ENCODE results near the gene TMEM201.
A peak's percentile ranks its signal among the peaks of the same experiment; 100 is the strongest.
"Not testable (repeated sequence)": the region's sequence is repeated elsewhere in the genome, so short reads cannot be mapped to it uniquely, and the experiment has no call there.

The TMEM201 gene

DNA sequence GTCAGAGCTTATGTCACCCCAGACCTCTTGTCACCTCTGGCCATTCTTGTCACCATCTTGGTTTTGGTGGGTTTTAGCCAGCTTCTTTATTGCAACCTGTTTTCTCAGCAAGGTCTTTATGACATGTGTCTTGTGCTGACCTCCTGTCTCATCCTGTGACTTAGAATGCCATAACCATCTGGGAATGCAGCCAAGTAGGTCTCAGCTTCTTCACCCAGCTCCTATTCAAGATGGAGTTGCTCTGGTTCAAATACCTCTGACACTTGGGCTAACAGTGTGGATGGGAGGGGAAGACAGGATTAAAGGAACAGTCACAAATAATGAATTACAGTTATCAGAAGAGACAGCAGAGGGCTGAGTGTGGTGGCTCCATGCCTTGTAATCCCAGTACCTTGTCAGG is 32.3 kb downstream of the TMEM201 start:
- DNase-seq (ENCODE audit: low read depth in 2 of 2), result no peak

DNA sequence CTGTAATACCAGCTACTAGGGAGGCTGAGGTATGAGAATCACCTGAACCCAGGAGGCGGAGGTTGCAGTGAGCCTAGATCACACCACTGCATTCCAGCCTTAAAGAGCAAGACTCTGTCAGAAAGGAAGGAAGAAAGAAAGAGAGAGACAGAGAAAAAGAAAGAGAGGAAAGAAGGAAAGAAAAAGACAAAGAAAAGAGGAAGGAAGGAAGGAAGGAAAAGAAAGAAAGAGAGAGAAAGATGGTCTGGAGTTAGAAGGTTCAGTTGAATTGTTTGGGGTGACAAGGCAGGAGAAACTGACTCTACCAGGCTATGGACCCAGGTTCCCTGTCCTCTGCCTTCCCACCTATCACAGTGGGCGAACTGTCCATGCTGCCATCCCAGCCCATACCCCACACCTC is 35.4 kb downstream of the TMEM201 start:
- no peak for DNase-seq (ENCODE audit: low read depth in 2 of 2)

DNA sequence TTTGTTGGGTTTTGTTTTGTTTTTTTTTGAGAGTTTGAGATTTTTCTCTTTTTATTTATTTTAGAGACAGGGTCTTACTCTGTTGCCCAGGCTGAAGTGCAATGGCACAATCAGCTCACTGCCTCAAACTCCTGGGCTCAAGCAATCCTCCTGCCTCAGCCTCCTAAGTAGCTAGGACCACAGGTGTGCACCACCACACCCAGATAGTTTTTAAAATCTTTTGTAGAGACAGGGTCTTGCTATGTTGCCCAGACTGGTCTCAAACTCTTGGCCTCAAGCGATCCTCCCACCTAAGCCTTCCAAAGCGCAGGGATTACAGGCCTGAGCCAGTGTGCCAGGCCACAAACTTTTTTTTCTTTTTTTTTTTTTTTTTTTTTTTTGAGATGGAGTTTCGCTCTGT is 36.3 kb downstream of the TMEM201 start:
- DNase-seq (ENCODE audit: low read depth in 2 of 2), result not testable (repeated sequence)

DNA sequence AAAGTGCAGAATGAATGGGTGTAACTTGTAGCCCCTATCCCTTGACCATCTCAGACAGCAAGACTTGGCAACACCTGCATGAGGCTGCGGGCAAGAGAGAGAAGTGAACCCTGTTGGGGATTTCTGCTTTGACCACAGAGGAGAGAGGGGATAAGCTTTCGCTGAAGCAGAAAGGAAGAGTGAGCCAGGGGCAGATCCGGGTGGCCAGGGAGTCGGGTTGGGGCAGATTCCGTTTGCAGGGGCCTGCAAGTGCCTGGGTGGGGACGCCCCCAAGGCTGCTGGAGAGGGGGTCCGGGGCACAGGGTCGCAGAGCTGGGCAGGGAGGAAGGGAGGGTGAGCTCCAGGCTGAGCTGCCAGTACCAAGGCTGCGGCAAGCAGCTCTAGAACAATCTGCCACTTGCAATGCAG is 37.5 kb downstream of the TMEM201 start:
- no peak for DNase-seq (ENCODE audit: low read depth in 2 of 2)

DNA sequence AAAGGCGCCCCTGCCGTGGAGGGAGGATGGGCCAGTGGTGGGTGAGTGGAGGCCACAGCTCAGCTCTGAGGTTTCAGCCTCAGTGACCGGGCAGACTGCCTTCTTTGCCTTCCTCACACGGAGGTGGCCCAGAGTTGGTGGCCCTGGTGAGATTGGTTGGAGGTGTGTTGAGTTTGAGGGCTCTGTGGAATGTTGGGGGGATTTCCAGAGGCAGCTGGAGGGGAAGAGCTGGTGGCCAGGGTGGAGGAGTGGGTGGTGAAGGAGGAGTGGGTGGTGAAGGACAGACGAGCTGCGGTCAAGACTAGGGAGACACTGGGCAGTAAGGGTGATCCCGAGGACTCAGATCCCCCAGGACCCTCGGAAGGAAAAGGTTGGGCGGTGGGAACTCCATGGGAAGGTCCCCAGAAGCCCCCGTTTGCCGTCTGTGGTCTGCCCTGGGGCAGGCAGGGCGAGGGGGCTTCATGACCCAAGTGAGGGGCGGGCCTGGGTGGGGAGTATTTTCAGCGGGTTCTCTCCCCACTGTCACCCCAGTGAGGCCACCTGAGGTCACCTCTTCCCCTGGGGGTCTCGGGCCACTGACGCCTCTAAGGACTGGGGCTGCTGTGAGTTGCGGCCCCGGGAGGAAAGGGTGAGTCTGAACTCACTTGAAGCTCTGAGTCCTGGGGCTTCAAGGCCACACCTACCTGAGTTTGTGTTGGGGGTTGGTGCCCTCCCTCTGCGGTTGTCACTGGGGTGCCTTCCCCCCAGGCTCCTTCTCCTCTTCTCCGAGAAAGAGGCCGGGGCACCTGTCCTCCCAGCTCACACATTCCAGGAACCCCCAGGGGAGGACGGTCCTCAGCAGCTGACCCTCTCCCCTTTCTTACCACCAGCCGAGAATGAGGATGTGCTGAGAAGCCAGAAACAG is 40.1 kb downstream of the TMEM201 start:
- peak in 1 of 2 donors; percentile 43 for DNase-seq (ENCODE audit: low read depth in 2 of 2)

DNA sequence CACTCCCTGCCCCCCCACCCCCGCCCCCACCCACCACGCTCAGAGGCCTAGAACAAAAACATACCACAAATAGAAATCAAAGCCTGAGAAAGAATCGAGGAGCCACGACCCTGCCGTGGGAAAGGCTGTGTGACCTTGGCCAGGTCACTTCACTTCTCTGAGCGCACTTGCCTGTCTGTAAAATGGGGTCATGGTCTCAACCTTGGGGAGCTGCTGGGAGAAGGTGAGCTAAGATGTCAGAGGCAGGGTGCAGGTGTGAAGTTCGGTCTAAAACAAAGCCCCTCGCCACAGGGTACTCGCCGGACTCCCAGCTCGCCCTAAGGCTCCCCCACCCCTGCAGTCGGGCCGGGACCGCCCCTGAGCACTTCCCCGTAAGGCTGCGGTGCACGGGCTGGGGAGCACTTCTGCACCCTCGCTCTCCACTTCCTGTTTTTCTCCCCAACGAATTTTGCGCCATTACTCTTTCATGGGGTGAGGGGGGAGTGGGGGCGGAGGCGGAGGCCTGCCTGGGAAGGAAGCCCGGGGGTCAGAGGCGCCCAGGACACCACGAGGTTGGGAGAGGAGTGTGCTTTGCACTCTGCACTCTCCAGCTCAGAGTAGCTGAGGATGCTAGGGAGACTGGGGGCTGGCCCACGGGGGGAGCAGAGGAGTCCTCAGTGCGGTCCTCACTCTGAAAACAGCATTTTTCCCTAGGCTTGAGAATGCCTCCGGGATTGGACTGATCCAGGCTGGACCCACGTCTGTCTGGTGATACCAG is 40.9 kb downstream of the TMEM201 start:
- peak; percentile 45 to 66 for DNase-seq (ENCODE audit: low read depth in 2 of 2)

DNA sequence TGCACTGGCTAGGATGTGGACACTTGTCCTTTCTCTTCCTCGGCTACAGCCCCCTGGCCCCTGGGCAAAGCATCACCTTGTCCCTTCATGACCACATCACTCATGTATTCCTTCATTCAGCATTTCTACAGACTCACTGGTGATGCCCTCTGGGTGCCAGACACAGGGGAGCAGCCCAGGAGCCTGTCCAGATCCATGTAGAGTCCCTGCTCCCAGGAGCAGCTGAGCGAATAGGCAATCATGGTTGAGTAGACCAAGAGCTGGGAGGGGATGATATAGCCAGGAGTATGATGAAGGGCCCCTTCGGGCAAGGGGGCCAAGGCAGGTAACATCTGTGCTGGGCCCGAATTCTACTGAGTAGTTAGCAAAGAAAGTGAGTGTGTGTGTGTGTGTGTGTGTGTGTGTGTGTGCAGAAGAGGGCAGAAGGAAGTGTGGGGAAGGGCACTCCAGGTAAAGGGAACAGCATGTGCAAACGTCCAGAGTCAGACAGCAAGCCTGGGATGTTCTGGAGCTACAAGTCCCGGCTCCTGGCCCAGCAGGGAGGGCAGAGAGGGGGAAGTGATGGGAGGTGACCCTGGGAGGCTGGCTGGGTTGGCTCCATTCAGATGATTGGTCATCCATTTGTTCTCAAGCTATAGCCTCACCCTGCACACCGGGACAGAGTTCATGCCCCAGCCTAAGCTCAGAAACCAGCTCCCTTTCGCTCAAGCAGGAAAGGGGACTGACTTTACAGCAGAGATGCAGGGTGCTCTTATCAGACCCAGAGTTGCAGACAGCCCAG is 41.8 kb downstream of the TMEM201 start:
- DNase-seq (ENCODE audit: low read depth in 2 of 2), result no peak

DNA sequence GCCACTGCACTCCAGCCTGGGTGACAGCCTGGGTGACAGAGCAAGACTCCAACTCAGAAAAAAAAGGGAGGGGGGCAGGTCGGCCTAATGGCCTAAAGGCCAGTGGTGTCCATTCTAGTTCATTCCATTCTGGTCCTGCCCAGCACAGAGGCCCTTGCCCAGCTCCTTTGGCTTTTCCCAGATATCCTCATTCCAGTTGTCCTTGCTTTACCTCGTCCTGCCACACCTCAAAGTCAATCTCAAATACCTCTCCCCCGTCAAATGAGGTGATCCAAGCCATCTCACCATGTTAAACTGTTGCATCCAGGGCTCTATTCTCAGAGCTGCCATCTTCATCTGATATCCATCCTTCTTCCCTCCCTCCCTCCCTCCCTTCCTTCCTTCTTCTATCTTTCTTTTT is 42.9 kb downstream of the TMEM201 start:
- no peak for DNase-seq (ENCODE audit: low read depth in 2 of 2)

DNA sequence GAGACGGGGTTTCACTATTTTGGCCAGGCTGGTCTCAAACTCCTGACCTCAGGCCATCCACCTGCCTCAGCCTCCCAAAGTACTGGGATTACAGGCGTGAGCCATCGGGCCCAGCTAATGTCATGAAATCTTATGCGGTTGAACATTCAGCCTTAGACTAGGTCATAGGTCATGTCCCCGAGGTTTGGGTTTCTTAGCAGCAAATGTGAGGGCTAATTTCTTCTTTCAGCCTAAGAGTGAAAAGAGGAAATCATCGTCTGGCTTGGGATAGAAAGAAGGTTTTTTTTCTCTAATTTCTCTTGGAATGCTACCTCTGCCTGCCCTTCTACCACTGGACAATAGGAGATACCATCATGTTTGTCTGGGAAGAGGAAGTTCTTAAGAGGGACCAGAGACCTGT is 44.8 kb downstream of the TMEM201 start:
- DNase-seq (ENCODE audit: low read depth in 2 of 2), result no peak

DNA sequence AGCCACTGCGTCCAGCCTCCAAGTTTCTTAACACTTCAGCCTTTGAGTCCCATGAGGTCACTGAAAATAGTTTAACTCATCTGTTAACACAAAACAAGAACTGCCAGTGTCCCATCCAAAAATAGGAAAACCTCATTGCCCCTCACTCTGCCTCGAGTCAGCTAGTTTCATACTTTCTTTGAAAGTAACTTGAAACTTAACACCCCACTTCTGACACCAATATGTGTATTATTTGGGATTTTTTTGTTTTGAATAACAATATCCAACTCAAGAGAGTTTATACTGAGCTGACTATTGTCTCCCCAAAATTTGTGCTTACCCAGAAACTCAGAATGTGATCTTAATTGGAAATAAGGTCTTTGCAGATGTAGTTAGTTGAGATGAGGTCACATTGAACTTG is 45.9 kb downstream of the TMEM201 start:
- DNase-seq (ENCODE audit: low read depth in 2 of 2), result no peak

DNA sequence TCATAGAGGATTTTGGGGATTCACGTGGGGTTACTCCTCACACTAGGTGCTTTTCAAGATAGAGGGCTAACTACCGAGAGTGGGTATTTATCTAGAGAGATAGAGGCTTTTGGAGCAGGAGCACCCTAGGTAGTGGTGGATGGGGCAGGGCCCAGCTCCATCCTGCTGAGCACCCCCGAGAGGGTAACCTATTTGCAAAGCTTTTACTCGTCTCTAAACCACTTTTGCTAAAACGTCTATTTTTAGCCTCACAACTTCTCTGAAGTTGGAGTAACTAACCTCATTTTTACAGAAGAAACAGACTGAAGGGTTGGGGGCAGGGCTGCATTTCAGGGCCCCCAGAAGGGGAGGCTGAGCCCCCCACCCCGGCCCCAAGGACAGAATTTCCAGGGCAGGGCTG is 50.5 kb downstream of the TMEM201 start:
- DNase-seq (ENCODE audit: low read depth in 2 of 2), result no peak

DNA sequence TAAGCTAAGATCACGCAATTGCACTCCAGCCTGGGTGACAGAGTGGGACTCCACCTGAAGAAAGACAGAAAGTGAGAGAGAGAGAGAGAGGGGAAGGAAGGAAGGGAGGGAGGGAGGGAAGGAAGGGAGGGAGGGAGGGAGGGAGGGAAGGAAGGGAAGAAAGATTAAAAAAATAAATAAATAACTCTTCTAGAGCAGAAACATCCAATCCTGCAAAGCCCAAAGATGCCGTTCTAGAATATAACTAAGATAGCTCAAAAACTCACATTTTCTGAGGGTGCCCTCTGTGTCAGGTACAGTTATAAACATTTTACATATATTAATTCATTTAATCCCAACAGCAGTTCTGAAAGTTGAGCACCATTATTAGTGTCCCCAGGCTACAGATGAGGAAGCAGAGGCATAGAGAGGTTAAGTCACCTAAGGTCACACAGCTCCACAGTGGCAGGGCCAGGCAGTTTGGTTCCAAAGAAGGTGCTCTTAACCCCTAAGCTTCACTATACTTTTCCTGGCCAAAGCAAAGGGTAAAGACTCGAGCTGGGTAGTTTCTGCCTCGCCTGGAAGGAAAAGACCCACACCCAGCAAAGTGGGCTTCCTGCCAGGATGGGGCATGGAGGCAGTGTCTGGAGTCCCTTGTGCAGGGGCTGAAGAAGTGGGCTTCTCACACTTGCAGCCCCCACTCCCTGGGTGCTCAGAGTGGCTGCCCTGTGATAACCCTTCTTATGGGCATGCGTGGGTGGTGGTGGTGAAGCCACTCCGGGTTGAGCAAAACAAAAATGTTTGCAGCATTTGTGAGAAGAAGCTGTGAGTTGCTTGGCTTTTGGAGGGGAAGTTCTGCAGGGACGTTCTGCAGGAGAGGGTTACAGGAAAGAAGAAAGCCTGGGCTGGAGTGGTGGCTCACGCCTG is 54.9 kb downstream of the TMEM201 start:
- no peak for DNase-seq (ENCODE audit: low read depth in 2 of 2)

DNA sequence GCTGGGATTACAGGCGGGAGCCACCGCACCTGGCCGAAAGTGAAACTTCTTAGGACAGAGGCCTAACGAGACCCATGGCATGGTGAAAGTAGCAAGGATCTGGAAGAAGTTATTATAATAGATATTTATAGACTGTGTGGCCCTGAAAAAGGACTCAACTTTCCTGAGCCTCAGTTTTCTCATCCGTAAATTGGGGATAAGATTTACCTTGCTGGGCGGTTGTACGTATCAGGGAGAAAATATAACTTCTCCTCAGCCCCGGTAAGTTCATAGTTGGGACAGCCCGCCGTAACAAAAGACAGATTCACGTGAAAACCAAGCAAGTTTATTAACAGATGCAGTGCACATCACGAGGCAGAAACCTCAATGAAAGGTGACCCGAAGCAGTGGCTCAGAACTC is 57.3 kb downstream of the TMEM201 start:
- DNase-seq (ENCODE audit: low read depth in 2 of 2), result no peak

DNA sequence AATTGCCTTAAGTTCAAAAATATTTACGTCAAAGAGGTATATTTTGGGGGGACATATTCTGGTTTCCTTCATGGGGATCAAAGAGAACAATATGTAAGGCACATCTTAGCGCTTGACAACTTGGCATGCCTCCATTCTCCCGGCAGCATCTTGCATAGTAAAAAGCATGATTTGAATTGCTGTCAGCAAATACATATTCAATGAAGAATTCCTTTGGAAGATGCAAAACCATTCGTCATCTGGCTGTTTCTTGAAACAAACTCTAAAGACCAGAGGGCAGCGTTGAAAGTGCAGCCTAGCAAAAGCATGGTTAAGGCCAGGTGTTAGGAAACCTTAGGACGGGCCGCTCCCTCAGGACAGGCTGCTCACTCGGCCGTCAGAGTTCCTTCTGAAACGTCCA is 59.5 kb downstream of the TMEM201 start:
- no peak for DNase-seq (ENCODE audit: low read depth in 2 of 2)

DNA sequence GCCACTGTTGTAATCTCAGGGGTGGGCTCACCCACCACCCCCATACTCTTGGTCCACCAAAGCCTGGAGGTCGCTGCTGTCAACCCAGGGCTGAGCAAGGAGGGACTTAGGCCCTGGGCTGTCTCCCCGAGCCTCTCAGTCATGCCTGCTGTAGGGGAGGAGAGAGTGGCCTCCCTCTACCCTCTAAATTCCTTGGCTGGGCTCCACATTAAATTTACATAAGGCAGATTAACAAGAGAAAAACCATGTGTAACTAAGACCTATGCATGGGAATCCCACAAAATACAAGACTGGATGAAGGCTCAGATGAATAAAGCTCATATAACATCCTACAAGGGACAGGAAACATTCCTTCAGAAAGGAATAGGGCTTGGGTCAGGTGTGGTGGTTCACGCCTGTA is 61.1 kb downstream of the TMEM201 start:
- DNase-seq (ENCODE audit: low read depth in 2 of 2), result no peak

DNA sequence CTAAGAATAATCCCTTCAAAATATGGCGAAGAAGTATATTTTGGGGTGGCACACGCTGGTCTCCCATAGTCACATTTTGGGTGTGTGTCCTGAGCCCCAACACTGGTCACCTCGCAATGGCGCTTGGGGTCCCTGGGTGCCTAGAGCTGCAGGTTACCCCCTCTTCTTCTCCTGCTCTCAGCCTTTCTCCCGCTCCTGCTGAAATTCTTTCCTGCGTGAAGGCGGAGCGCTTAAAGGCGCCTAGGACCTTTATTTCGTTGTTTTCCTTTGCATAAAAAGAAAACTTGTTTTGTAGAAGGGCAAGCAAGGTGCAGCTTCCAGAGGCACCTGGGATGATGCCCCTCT is 62.5 kb downstream of the TMEM201 start:
- no peak for DNase-seq (ENCODE audit: low read depth in 2 of 2)

DNA sequence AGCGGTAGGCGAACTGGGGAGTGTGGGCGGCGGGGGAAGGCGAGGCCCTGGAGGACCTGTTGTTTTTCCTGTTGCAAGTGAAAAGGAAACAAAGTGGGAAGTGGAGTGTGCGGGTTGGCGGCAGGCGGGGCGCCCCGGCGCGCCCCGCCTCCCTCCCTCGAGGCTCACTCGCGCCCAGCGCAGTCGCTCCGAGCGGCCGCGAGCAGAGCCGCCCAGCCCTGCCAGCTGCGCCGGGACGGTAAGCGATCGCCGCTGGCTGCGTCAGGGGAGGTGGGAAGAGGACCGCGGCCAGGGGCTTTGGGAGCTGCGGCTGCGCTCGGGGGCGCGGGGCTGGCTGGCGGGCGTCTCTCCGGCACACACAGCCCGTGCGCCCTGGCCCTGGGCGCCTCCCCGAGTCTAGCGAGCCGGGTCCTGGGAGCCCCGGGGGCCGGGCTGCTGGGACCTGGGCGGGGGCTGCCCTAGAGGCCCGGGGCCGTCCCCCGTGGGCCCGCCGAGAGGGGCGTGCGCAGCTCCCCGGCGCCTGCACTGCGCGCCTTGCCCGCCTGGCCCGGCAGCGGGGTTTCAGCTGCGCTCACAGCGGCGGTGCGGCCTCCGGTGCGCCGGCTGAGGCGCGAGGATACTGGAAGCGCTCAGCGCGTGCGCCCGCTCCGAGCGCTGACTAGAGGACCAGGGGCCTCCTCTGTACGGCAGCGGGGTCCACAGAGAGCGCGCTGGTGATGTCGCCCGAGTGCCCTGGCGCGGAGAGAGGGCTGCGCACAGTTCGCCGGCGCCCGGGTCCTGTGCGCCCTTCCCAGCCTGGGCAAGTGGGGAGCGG is 63.1 kb downstream of the TMEM201 start, which contains the start of gene PIK3CD:
Gene PIK3CD, plus strand, starts transcription at position 167 of the 814 bp plus-strand sequence. CDS start 58,725 bp downstream, outside the sequence.
- DNase-seq (ENCODE audit: low read depth in 2 of 2), result no peak

DNA sequence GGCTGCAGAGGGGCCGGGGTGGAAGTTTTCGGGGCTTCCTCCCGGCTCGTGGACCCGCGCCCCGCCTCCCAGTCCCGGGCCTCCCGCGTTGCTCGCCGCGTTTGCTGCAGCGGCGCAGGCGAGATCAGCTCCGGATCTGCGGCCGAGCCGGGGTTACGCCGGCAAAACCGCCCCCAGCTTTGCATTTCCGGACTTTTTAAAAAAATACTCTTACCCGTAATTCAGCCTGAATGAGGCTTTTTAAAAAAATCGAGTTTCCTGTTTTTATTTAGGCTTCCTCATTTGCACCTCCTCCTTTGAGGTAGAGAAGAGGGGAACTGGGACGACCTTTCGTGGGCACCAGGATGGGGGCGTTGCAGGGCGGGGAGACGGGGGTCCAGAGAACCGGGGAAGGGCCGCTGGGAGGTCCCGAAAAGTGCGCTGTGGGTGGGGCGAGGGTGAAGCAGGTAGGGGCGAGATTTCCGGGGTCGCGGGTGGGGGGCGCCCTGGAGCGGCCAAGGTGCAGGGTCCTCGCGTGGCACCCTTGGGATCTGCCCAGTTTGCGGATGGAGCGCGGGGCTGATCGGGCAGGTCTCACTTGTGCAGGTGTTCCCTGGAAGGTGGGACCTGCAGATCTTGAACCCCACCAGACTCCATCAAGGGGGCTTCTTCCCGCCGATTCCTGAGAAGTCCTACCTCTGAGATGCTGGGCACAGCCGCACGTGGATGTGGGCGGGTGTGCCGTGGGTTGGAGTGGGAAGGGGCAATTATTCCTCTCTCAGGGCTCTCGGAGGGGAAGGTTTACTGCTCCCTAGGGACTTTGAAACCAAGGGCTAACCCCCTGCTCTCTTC is 63.9 kb downstream of the TMEM201 start:
- DNase-seq (ENCODE audit: low read depth in 2 of 2), result peak in 1 of 2 donors; percentile 38

DNA sequence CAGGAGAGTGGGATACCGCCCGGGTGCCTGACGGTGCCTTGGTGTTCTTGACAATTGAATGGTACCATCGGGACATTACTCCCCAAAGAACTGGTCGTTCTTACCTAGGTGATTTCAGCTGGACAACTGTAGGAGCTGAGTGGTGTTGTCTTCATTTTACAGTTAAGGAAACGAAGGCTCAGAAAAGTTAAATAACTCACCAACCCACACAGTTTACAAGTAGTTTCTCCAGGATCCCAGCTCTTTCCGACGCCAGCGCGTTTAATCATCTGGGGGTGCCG is 64.4 kb downstream of the TMEM201 start:
- DNase-seq (ENCODE audit: low read depth in 2 of 2), result no peak
